Activated T-cell treated with anti-CD3 and anti-CD28 coated beads for 48 hours (primary cell): Measurements from ENCODE around the gene C16orf92.

Source experiments
- DNase-seq: peaks from one replicate; pipeline ENCODE4 v3.0.0-alpha.2; 2020; ENCODE audit warnings: low read depth

Gene C16orf92

GRCh38 chr16:30060836-30061554 lies 38.0 kb downstream of the C16orf92 start:
- no peak for DNase-seq

GRCh38 chr16:30063278-30063892 lies 40.4 kb downstream of the C16orf92 start:
- DNase-seq, result no peak

- DNase-seq, result peak; percentile 65
Measured at GRCh38 chr16:30063893-30064728, 41.1 kb downstream of the C16orf92 start.

GRCh38 chr16:30064729-30065101 lies 41.7 kb downstream of the C16orf92 start:
- no peak for DNase-seq

GRCh38 chr16:30065102-30065942 lies 42.3 kb downstream of the C16orf92 start, which contains the start of gene ALDOA:
TSS of gene ALDOA (plus strand) at chr16:30065760. CDS start at chr16:30066898, 1,138 bp downstream.
- peak; percentile 97 for DNase-seq

- DNase-seq, result peak; percentile 31
Measured at GRCh38 chr16:30065943-30066760, 43.2 kb downstream of the C16orf92 start.

- DNase-seq, result no peak
Measured at GRCh38 chr16:30066761-30067583, 44.0 kb downstream of the C16orf92 start.

- DNase-seq, result no peak
Measured at GRCh38 chr16:30067584-30067916, 44.6 kb downstream of the C16orf92 start.

GRCh38 chr16:30068333-30068732 lies 45.3 kb downstream of the C16orf92 start:
- DNase-seq, result no peak

GRCh38 chr16:30068750-30069610 lies 46.0 kb downstream of the C16orf92 start:
- peak; percentile 51 for DNase-seq

- no peak for DNase-seq
Measured at GRCh38 chr16:30069611-30070462, 46.8 kb downstream of the C16orf92 start.

GRCh38 chr16:30070490-30070889 lies 47.5 kb downstream of the C16orf92 start:
- no peak for DNase-seq
